ENCODE measurements around the gene NEK6. TPM values are rescaled to one million over a fixed set of nuclear protein-coding genes. Genes with fewer than 3 reads are reported as not detected.

Gene NEK6
- polyA plus RNA-seq, 6 donors from 2014 or later, result 4.5 to 15.2 (median 8.0) TPM

- H3K36me3 Mint-ChIP-seq, result peaks cover 7 to 9% of the 10 kb centered on the region in 2 donors
- ATAC-seq (ENCODE audit: low read depth in 2 of 2), result peak; percentile 26 to 45
Observed at GRCh38 chr9:124320062-124320973, 62.6 kb downstream of the NEK6 start.

GRCh38 chr9:124321416-124321815 is 63.7 kb downstream of the NEK6 start:
- ATAC-seq (ENCODE audit: low read depth in 2 of 2) (no peak), DNase-seq (no peak)
- peaks cover 7 to 9% of the 10 kb centered on the region in 2 donors for H3K36me3 Mint-ChIP-seq
- H3K4me3 Mint-ChIP-seq, result no peak overlapping the region
- no peaks in the 10 kb centered on the region for H3K9me3 Mint-ChIP-seq
- peaks cover 9 to 18% (median 11%) of the 10 kb centered on the region in 3 donors for H3K4me1 Mint-ChIP-seq
- H3K27me3 Mint-ChIP-seq, result no peaks in the 10 kb centered on the region
- no peak overlapping the region for H3K27ac Mint-ChIP-seq

More at GRCh38 chr9:124320062-124320973, 62.6 kb downstream of the NEK6 start:
- H3K4me1 Mint-ChIP-seq, result peaks cover 9 to 18% (median 9%) of the 10 kb centered on the region in 3 donors
- H3K27ac Mint-ChIP-seq, result peak overlapping the region in 1 of 6 donors; percentile 45
- H3K9me3 Mint-ChIP-seq, result no peaks in the 10 kb centered on the region
- peak overlapping the region in 1 of 8 donors; percentile 59 for H3K4me3 Mint-ChIP-seq
- no peaks in the 10 kb centered on the region for H3K27me3 Mint-ChIP-seq
- DNase-seq, result peak; percentile 17

- peaks cover 7% of the 10 kb centered on the region in 2 donors for H3K36me3 Mint-ChIP-seq
- no peaks in the 10 kb centered on the region for H3K27me3 Mint-ChIP-seq
- H3K9me3 Mint-ChIP-seq, result no peaks in the 10 kb centered on the region
- H3K4me1 Mint-ChIP-seq, result peaks cover 9 to 18% (median 11%) of the 10 kb centered on the region in 3 donors
- H3K4me3 Mint-ChIP-seq, result no peak overlapping the region
- no peak for DNase-seq
- no peak overlapping the region for H3K27ac Mint-ChIP-seq
- no peak for ATAC-seq (ENCODE audit: low read depth in 2 of 2)
Observed at GRCh38 chr9:124321935-124322334, 64.2 kb downstream of the NEK6 start.

- Mint-ChIP-seq H3K9me3 (no peaks in the 10 kb centered on the region), H3K36me3 (peaks cover 0 to 7% of the 10 kb centered on the region in 2 donors), H3K4me3 (peak overlapping the region in 1 of 8 donors; percentile 49), H3K27ac (peak overlapping the region in 2 of 6 donors; percentile 41 to 65), H3K27me3 (no peaks in the 10 kb centered on the region), H3K4me1 (peaks cover 9 to 18% (median 11%) of the 10 kb centered on the region in 3 donors)
- ATAC-seq (ENCODE audit: low read depth in 2 of 2) (no peak), DNase-seq (no peak)
Observed at GRCh38 chr9:124322618-124323432, 65.1 kb downstream of the NEK6 start.

GRCh38 chr9:124323904-124324303 is 66.2 kb downstream of the NEK6 start:
- ATAC-seq (ENCODE audit: low read depth in 2 of 2), result no peak
- Mint-ChIP-seq H3K9me3 (no peaks in the 10 kb centered on the region), H3K4me3 (no peak overlapping the region), H3K36me3 (peaks cover 0 to 7% of the 10 kb centered on the region in 2 donors), H3K27ac (peak overlapping the region in 1 of 6 donors; percentile 26), H3K4me1 (peaks cover 9 to 18% (median 11%) of the 10 kb centered on the region in 3 donors), H3K27me3 (no peaks in the 10 kb centered on the region)
- no peak for DNase-seq

- Mint-ChIP-seq H3K4me1 (peaks cover 5 to 9% (median 6%) of the 10 kb centered on the region in 3 donors), H3K27me3 (no peaks in the 10 kb centered on the region), H3K27ac (peak overlapping the region in 2 of 6 donors; percentile 22 to 57), H3K4me3 (no peak overlapping the region), H3K9me3 (peaks cover 0 to 1% (median 0%) of the 10 kb centered on the region in 7 donors), H3K36me3 (peaks cover 0 to 17% of the 10 kb centered on the region in 2 donors)
- ATAC-seq (ENCODE audit: low read depth in 2 of 2), result no peak
- DNase-seq, result no peak
Observed at GRCh38 chr9:124325816-124326215, 68.1 kb downstream of the NEK6 start.

- H3K9me3 Mint-ChIP-seq, result peaks cover 0 to 1% (median 0%) of the 10 kb centered on the region in 7 donors
- no peak overlapping the region for H3K4me3 Mint-ChIP-seq
- peaks cover 0 to 17% of the 10 kb centered on the region in 2 donors for H3K36me3 Mint-ChIP-seq
- H3K4me1 Mint-ChIP-seq, result peaks cover 5 to 9% (median 6%) of the 10 kb centered on the region in 3 donors
- peak overlapping the region in 1 of 6 donors; percentile 66 for H3K27ac Mint-ChIP-seq
- DNase-seq, result no peak
- ATAC-seq (ENCODE audit: low read depth in 2 of 2), result no peak
- H3K27me3 Mint-ChIP-seq, result no peaks in the 10 kb centered on the region
Observed at GRCh38 chr9:124326378-124326777, 68.6 kb downstream of the NEK6 start.

- no peaks in the 10 kb centered on the region for H3K27me3 Mint-ChIP-seq
- H3K27ac Mint-ChIP-seq, result peak overlapping the region in 1 of 6 donors; percentile 12
- peaks cover 0 to 17% of the 10 kb centered on the region in 2 donors for H3K36me3 Mint-ChIP-seq
- H3K4me3 Mint-ChIP-seq, result peak overlapping the region in 1 of 8 donors; percentile 5
- peaks cover 5 to 9% (median 6%) of the 10 kb centered on the region in 3 donors for H3K4me1 Mint-ChIP-seq
- no peak for ATAC-seq (ENCODE audit: low read depth in 2 of 2)
- no peak for DNase-seq
- peaks cover 0 to 1% (median 0%) of the 10 kb centered on the region in 7 donors for H3K9me3 Mint-ChIP-seq
Observed at GRCh38 chr9:124327491-124327890, 69.7 kb downstream of the NEK6 start.

GRCh38 chr9:124328285-124328684 is 70.5 kb downstream of the NEK6 start:
- Mint-ChIP-seq H3K4me1 (peaks cover 1 to 2% (median 2%) of the 10 kb centered on the region in 3 donors), H3K27ac (no peak overlapping the region), H3K4me3 (no peak overlapping the region), H3K27me3 (no peaks in the 10 kb centered on the region), H3K9me3 (peaks cover 0 to 1% (median 0%) of the 10 kb centered on the region in 7 donors), H3K36me3 (peaks cover 0 to 9% of the 10 kb centered on the region in 2 donors)
- ATAC-seq (ENCODE audit: low read depth in 2 of 2) (no peak), DNase-seq (no peak)

GRCh38 chr9:124329206-124329792 is 71.5 kb downstream of the NEK6 start:
- ATAC-seq (ENCODE audit: low read depth in 2 of 2) (no peak), DNase-seq (no peak)
- H3K9me3 Mint-ChIP-seq, result peaks cover 0 to 1% (median 0%) of the 10 kb centered on the region in 7 donors
- no peak overlapping the region for H3K4me3 Mint-ChIP-seq
- H3K27me3 Mint-ChIP-seq, result no peaks in the 10 kb centered on the region
- H3K27ac Mint-ChIP-seq, result peak overlapping the region in 1 of 6 donors; percentile 41
- peaks cover 0 to 2% (median 0%) of the 10 kb centered on the region in 3 donors for H3K4me1 Mint-ChIP-seq
- peaks cover 0 to 9% of the 10 kb centered on the region in 2 donors for H3K36me3 Mint-ChIP-seq

GRCh38 chr9:124330011-124330697 is 72.4 kb downstream of the NEK6 start:
- Mint-ChIP-seq H3K4me1 (peaks cover 0 to 2% (median 0%) of the 10 kb centered on the region in 3 donors), H3K4me3 (no peak overlapping the region), H3K27ac (peak overlapping the region in 1 of 6 donors; percentile 87), H3K27me3 (no peaks in the 10 kb centered on the region), H3K36me3 (peaks cover 0 to 9% of the 10 kb centered on the region in 2 donors), H3K9me3 (peaks cover 0 to 1% (median 0%) of the 10 kb centered on the region in 7 donors)
- DNase-seq (no peak), ATAC-seq (ENCODE audit: low read depth in 2 of 2) (no peak)

GRCh38 chr9:124331580-124331979 is 73.8 kb downstream of the NEK6 start:
- no peak overlapping the region for H3K4me3 Mint-ChIP-seq
- ATAC-seq (ENCODE audit: low read depth in 2 of 2) (no peak), DNase-seq (no peak)
- H3K27ac Mint-ChIP-seq, result no peak overlapping the region
- H3K27me3 Mint-ChIP-seq, result no peaks in the 10 kb centered on the region
- no peaks in the 10 kb centered on the region for H3K4me1 Mint-ChIP-seq
- H3K9me3 Mint-ChIP-seq, result peaks cover 0 to 2% (median 0%) of the 10 kb centered on the region in 7 donors
- peaks cover 9 to 12% of the 10 kb centered on the region in 2 donors for H3K36me3 Mint-ChIP-seq
